Activated B cell treated with CpG ODN at 0.5 μM for 24 hours (primary cell): Measurements from ENCODE around the gene PRG2. TPM values are rescaled to one million over a fixed set of nuclear protein-coding genes. Genes with fewer than 3 reads are reported as not detected.
"Not testable (repeated sequence)": the region's sequence is repeated elsewhere in the genome, so short reads cannot be mapped to it uniquely, and the experiment has no call there.

Experiments used
- ATAC-seq: fragments of 200-7000 bp; cut with Tn5 transposase; one replicate; pipeline ENCODE4 v1.10.0; 2021; ENCODE audit warnings: low read depth, mild to moderate bottlenecking, moderate library complexity
- CTCF ChIA-PET: fragments of 350-600 bp; sonication (Branson Sonifier 250); formaldehyde crosslinking; loops from one replicate; lab custom pipeline; 2021; ENCODE audit warnings: antibody characterized with exemption; lab: Charles Lee
- POLR2A ChIA-PET: fragments of 350-600 bp; sonication (Branson Sonifier 250); formaldehyde crosslinking; loops from one replicate; lab custom pipeline; 2021; ENCODE audit warnings: antibody characterized with exemption; lab: Charles Lee
- DNase-seq: peaks from one replicate; pipeline ENCODE4 v3.0.0; 2022
- H3K27ac Mint-ChIP-seq: one replicate; pipeline ENCODE4 v1.8.0; 2020; ENCODE audit warnings: mixed read lengths
- H3K27me3 Mint-ChIP-seq: one replicate; pipeline ENCODE4 v1.8.0; 2021; ENCODE audit warnings: mixed read lengths
- H3K36me3 Mint-ChIP-seq: one replicate; pipeline ENCODE4 v1.8.0; 2021; ENCODE audit warnings: low read depth, mixed read lengths
- H3K4me1 Mint-ChIP-seq: one replicate; pipeline ENCODE4 v1.8.0; 2021; ENCODE audit warnings: mixed read lengths
- H3K4me3 Mint-ChIP-seq: one replicate; pipeline ENCODE4 v1.8.0; 2020; ENCODE audit warnings: mild to moderate bottlenecking, mixed read lengths
- H3K9me3 Mint-ChIP-seq: one replicate; pipeline ENCODE4 v1.8.0; 2020; ENCODE audit warnings: mixed read lengths
- CTCF ChIP-seq: fragments of 200-600 bp; IDR thresholded peaks from one replicate; pipeline ENCODE4 v1.8.0; 2022; ENCODE audit warnings: antibody characterized with exemption, mild to moderate bottlenecking
- intact Hi-C: fragments of 100-400 bp; cut with micrococcal nuclease; formaldehyde crosslinking; loops from one replicate; pipeline ENCODE4 v1.15.1; 2024
- total RNA-seq: library from RNA; stranded (reverse); gene quantifications from 2 replicates; pipeline ENCODE4 v1.2.3, GENCODE V29; 2022

Gene PRG2
- total RNA-seq, 1 donor from 2014 or later = 1.1 TPM

GRCh38 chr11:57406337-57406904 lies 16.0 kb upstream of the PRG2 start:
- H3K4me3 Mint-ChIP-seq = peak overlapping the region; percentile 40
- H3K4me1 Mint-ChIP-seq = peaks cover 50% of the 10 kb centered on the region
- peaks cover 5% of the 10 kb centered on the region for H3K9me3 Mint-ChIP-seq
- H3K36me3 Mint-ChIP-seq = peaks cover 57% of the 10 kb centered on the region
- no peaks in the 10 kb centered on the region for H3K27me3 Mint-ChIP-seq
- CTCF ChIA-PET = interaction anchor here (0.8 to 1.3 kb wide), 2 partner anchors 51 to 61 kb away, joined by 3 to 4 read pairs; no protein-coding TSS in a partner anchor
- peak overlapping the region; percentile 88 for H3K27ac Mint-ChIP-seq
- intact Hi-C loops = loop anchor here (1.0 to 5.0 kb wide), 5 partner anchors 18 to 386 kb away; no protein-coding TSS in a partner anchor
- ATAC-seq (peak; percentile 80), DNase-seq (no peak)
- TF ChIP-seq CTCF = no peak
- POLR2A ChIA-PET = interaction anchor here (0.6 to 11.5 kb wide), 7 partner anchors 16 to 1192 kb away, joined by 3 to 238 read pairs (median 4); partner anchors contain the start of genes MED19, SLC43A3, TIMM10 and TMX2

GRCh38 chr11:57405271-57405860 lies 14.9 kb upstream of the PRG2 start:
- H3K4me1 Mint-ChIP-seq = peaks cover 50% of the 10 kb centered on the region
- ChIA-PET POLR2A (interaction anchor here (0.6 to 11.5 kb wide), 7 partner anchors 8 to 316 kb away, joined by 3 to 238 read pairs (median 3); partner anchors contain the start of genes SLC43A3 and SSRP1), CTCF (no interaction called here)
- intact Hi-C loops = loop anchor here (5.0 kb wide), 1 partner anchor 77 kb away; no protein-coding TSS in a partner anchor
- H3K27me3 Mint-ChIP-seq = no peaks in the 10 kb centered on the region
- H3K4me3 Mint-ChIP-seq = no peak overlapping the region
- H3K27ac Mint-ChIP-seq = peak overlapping the region; percentile 88
- TF ChIP-seq CTCF = no peak
- ATAC-seq = no peak
- peaks cover 51% of the 10 kb centered on the region for H3K36me3 Mint-ChIP-seq
- peaks cover 2% of the 10 kb centered on the region for H3K9me3 Mint-ChIP-seq
- DNase-seq = no peak

GRCh38 chr11:57403802-57404147 lies 13.3 kb upstream of the PRG2 start:
- intact Hi-C loops = no loop called here
- H3K27ac Mint-ChIP-seq = peak overlapping the region; percentile 43
- POLR2A ChIA-PET = interaction anchor here (0.8 to 11.5 kb wide), 2 partner anchors 19 to 53 kb away, joined by 3 to 238 read pairs; partner anchors contain the start of gene SLC43A3

GRCh38 chr11:57403003-57403801 lies 12.8 kb upstream of the PRG2 start:
- peaks cover 29% of the 10 kb centered on the region for H3K36me3 Mint-ChIP-seq
- H3K4me3 Mint-ChIP-seq, CTCF ChIA-PET, ATAC-seq, H3K9me3 Mint-ChIP-seq, H3K27me3 Mint-ChIP-seq, DNase-seq, intact Hi-C loops: not testable (repeated sequence)
- POLR2A ChIA-PET = interaction anchor here (0.7 to 11.5 kb wide), 4 partner anchors 8 to 54 kb away, joined by 3 to 238 read pairs (median 3); partner anchors contain the start of gene SLC43A3
- peak overlapping the region; percentile 43 for H3K27ac Mint-ChIP-seq
- peaks cover 47% of the 10 kb centered on the region for H3K4me1 Mint-ChIP-seq

More at GRCh38 chr11:57403802-57404147, 13.3 kb upstream of the PRG2 start:
- ATAC-seq (peak; percentile 13), DNase-seq (no peak)
- peaks cover 35% of the 10 kb centered on the region for H3K36me3 Mint-ChIP-seq
- CTCF ChIA-PET = no interaction called here
- no peak overlapping the region for H3K4me3 Mint-ChIP-seq
- TF ChIP-seq CTCF = no peak
- H3K27me3 Mint-ChIP-seq = no peaks in the 10 kb centered on the region
- peaks cover 47% of the 10 kb centered on the region for H3K4me1 Mint-ChIP-seq
- peaks cover 2% of the 10 kb centered on the region for H3K9me3 Mint-ChIP-seq

GRCh38 chr11:57402188-57403002 lies 11.9 kb upstream of the PRG2 start:
- Mint-ChIP-seq H3K4me1 (peaks cover 40% of the 10 kb centered on the region), H3K9me3 (peaks cover 2% of the 10 kb centered on the region), H3K4me3 (no peak overlapping the region), H3K36me3 (peaks cover 21% of the 10 kb centered on the region), H3K27ac (peak overlapping the region; percentile 24), H3K27me3 (no peaks in the 10 kb centered on the region)
- CTCF ChIA-PET = no interaction called here
- POLR2A ChIA-PET = interaction anchor here (0.7 to 11.5 kb wide), 3 partner anchors 9 to 20 kb away, joined by 3 to 238 read pairs (median 3); partner anchors contain the start of gene SLC43A3
- intact Hi-C loops = no loop called here
- DNase-seq = no peak
- ATAC-seq = no peak
- TF ChIP-seq CTCF = no peak
